HG02981 (cell line): Measurements from ENCODE around the gene SI.
"Not testable (repeated sequence)": the region's sequence is repeated elsewhere in the genome, so short reads cannot be mapped to it uniquely, and the experiment has no call there.

ENCODE experiments used
- ATAC-seq: cut with Tn5 transposase; IDR thresholded peaks from one replicate; pipeline ENCODE4 v1.9.1; 2021; ENCODE audit warnings: mild to moderate bottlenecking, moderate library complexity; ENCODE audit not compliant: unreplicated experiment

Gene SI

GRCh38 chr3:165078293-165078692 is at the start of gene SI:
SI (minus strand) TSS chr3:165078496; CDS start chr3:165076012, 2,484 bp downstream.
- ATAC-seq, result no peak

- ATAC-seq, result no peak
These were observed 47.5 kb upstream of the SI start for GRCh38 chr3:165125836-165126235.

- ATAC-seq, result no peak
These were observed 33.1 kb upstream of the SI start for GRCh38 chr3:165111401-165111800.

- ATAC-seq, result no peak
These were observed 25.3 kb upstream of the SI start for GRCh38 chr3:165103616-165104015.

- ATAC-seq, result no peak
These were observed 4.4 kb upstream of the SI start for GRCh38 chr3:165082650-165083049.

GRCh38 chr3:165081183-165081582 is 2.9 kb upstream of the SI start:
- no peak for ATAC-seq

GRCh38 chr3:165075695-165076094 is 2.6 kb downstream of the SI start:
- no peak for ATAC-seq

- no peak for ATAC-seq
These were observed 7.6 kb downstream of the SI start for GRCh38 chr3:165070682-165071081.

GRCh38 chr3:165056510-165056909 is 21.8 kb downstream of the SI start:
- ATAC-seq, result no peak

GRCh38 chr3:165040186-165040585 is 38.1 kb downstream of the SI start:
- ATAC-seq, result no peak

- ATAC-seq, result no peak
These were observed 66.7 kb downstream of the SI start for GRCh38 chr3:165011557-165011956.

GRCh38 chr3:164984947-164985346 is 93.3 kb downstream of the SI start:
- ATAC-seq, result no peak

- no peak for ATAC-seq
These were observed 115.7 kb downstream of the SI start for GRCh38 chr3:164962610-164963009.

- no peak for ATAC-seq
These were observed 125.3 kb downstream of the SI start for GRCh38 chr3:164952966-164953365.

- ATAC-seq, result not testable (repeated sequence)
These were observed 126.9 kb downstream of the SI start for GRCh38 chr3:164951403-164951802.

- ATAC-seq, result no peak
These were observed 137.6 kb downstream of the SI start for GRCh38 chr3:164940745-164941144.

GRCh38 chr3:164929642-164930041 is 148.7 kb downstream of the SI start:
- ATAC-seq, result no peak
